Mucosa of stomach (tissue), 1 donor: ENCODE results near the gene CD70.
"Not testable (repeated sequence)": the region's sequence is repeated elsewhere in the genome, so short reads cannot be mapped to it uniquely, and the experiment has no call there.

Source experiments
- H3K27me3 ChIP-seq: one replicate; pipeline ENCODE4 v1.7.0; 2013; ENCODE audit warnings: mild to moderate bottlenecking, low read length; ENCODE audit not compliant: control insufficient read depth, insufficient read depth
- H3K36me3 ChIP-seq: one replicate; pipeline ENCODE4 v1.7.0; 2013; ENCODE audit warnings: low read length; ENCODE audit not compliant: control insufficient read depth, insufficient read depth
- H3K4me1 ChIP-seq: one replicate; pipeline ENCODE4 v1.7.0; 2013; ENCODE audit warnings: mild to moderate bottlenecking, low read length; ENCODE audit not compliant: control insufficient read depth, insufficient read depth
- H3K4me3 ChIP-seq: one replicate; pipeline ENCODE4 v1.7.0; 2013; ENCODE audit warnings: low read length
- H3K9ac ChIP-seq: one replicate; pipeline ENCODE4 v1.7.0; 2013; ENCODE audit warnings: mild to moderate bottlenecking, low read length, moderate library complexity
- H3K9me3 ChIP-seq: one replicate; pipeline ENCODE4 v1.7.0; 2013; ENCODE audit warnings: mild to moderate bottlenecking, low read length, moderate library complexity; ENCODE audit not compliant: control insufficient read depth
- donor health status: Pancreatic carcinoma.

Gene CD70

DNA sequence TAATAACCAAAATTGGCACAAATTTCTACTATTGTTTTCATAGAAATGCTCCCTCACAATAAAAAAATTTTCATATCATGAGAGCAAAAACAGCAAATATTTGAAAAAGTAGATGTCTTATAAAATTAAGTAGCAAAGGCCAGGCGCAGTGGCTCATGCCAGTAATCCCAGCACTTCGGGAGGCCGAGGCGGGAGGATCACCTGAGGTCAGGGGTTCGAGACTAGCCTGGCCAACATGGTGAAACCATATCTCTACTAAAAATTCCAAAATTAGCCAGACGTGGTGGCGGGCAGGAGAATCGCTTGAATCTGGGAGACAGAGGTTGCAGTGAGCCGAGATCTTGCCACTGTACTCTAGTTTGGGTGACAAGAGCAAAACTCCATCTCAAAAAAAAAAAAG, 17.2 kb upstream of the CD70 start:
- not testable (repeated sequence) for H3K27me3 ChIP-seq, H3K9ac ChIP-seq, H3K9me3 ChIP-seq, H3K4me3 ChIP-seq, H3K36me3 ChIP-seq, H3K4me1 ChIP-seq

DNA sequence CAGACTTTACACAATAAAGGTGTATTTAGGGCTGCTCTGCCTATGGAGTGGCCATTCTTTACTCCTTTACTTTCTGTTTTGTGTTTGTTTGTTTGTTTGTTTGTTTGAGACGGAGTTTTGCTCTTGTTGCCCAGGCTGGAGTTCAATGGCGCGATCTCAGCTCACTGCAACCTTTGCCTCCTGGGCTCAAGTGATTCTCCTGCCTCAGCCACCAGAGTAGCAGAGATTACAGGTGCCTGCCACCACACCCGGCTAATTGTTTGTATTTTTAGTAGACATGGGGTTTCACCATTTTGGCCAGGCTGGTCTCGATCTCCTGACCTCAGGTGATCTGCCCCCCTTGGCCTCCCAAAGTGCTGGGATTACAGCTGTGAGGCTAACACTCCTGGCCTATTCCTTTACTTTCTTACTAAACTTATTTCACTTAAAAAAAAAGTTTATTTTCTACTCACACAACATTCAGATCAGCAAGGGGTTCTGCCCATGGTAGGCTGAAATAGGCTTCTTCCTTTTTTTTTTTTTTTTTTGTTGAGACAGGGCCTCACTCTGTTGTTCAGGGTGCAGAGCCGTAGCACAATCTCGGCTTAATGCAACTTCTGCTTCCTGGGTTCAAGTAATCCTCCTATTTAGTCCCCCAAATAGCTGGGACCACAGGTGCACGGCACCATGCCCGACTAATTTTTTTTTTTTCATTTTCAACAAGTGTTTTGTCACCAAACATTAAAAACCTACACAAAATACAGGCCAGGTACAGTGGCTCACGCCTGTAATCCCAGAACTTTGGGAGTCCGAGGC, 15.5 kb upstream of the CD70 start:
- H3K4me1 ChIP-seq, H3K27me3 ChIP-seq, H3K9me3 ChIP-seq, H3K36me3 ChIP-seq, H3K9ac ChIP-seq, H3K4me3 ChIP-seq: not testable (repeated sequence)

DNA sequence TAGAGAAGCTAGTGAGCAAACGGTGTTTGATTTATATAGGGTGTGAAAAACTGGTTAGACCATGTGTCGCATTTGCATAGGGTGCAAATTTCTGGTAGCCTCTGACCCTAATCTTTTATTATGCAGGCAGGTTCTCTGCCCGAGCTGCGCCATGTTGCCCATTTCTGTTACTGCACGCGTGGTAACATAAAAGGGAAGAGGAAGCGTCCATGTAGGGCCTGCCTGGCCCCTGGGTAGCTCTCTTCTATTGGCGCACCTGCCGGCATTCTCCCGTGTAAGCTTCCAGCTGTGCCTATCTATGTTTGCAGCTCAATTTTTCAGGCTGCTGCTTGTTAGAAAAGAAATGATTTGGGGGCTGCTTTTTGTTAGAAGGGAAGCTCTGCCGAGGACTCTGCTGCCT, 14.0 kb upstream of the CD70 start:
- Histone ChIP-seq H3K4me3 (no peak overlapping the region), H3K36me3 (no peaks in the 10 kb centered on the region), H3K9ac (no peak overlapping the region)

DNA sequence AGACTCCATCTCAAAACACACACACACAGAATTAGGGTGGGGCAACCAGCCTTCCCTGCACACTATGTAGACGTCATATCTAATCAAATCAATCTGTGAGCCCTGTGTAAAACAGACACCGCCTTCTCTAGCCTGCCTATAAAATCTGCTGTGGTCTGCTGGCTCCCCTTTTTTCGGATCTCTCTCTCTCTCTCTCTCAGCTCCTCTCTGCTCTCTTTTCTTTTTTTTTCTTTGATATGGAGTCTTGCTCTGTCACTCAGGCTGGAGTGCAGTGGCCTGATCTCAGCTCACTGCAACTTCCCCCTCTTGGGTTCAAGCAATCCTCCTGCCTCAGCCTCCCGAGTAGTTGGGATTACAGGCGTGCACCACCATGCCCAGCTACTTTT, 11.8 kb upstream of the CD70 start:
- no peaks in the 10 kb centered on the region for H3K27me3 ChIP-seq
- H3K9ac ChIP-seq: no peak overlapping the region
- H3K9me3 ChIP-seq: no peaks in the 10 kb centered on the region
- no peak overlapping the region for H3K4me3 ChIP-seq
- H3K36me3 ChIP-seq: no peaks in the 10 kb centered on the region
- no peaks in the 10 kb centered on the region for H3K4me1 ChIP-seq

More for the DNA sequence above, 14.0 kb upstream of the CD70 start:
- H3K27me3 ChIP-seq: no peaks in the 10 kb centered on the region
- no peaks in the 10 kb centered on the region for H3K9me3 ChIP-seq
- no peaks in the 10 kb centered on the region for H3K4me1 ChIP-seq

DNA sequence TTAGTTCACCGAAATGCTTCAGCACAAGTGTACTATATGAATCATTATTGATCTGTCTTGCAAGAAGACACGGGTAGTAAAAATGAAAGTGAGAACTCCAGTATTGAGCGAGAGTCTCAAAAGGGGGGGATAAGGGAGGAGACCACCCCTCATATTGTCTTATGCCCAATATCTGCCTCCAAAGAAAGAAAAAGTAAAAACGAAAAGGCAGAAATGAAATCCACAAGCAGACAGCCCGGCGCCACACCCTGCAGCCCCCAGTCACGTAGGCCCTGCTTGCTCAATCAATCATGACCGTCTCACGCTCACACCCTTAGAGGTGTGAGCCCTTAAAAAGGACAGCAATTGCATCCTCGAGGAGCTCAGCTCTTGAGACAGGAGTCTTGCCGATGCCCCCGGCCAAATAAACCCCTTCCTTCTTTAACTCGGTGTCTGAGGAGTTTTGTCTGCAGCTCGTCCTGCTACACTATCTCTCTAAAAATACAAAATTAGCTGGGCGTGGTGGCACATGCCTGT, 10.6 kb upstream of the CD70 start:
- not testable (repeated sequence) for H3K27me3 ChIP-seq, H3K36me3 ChIP-seq

DNA sequence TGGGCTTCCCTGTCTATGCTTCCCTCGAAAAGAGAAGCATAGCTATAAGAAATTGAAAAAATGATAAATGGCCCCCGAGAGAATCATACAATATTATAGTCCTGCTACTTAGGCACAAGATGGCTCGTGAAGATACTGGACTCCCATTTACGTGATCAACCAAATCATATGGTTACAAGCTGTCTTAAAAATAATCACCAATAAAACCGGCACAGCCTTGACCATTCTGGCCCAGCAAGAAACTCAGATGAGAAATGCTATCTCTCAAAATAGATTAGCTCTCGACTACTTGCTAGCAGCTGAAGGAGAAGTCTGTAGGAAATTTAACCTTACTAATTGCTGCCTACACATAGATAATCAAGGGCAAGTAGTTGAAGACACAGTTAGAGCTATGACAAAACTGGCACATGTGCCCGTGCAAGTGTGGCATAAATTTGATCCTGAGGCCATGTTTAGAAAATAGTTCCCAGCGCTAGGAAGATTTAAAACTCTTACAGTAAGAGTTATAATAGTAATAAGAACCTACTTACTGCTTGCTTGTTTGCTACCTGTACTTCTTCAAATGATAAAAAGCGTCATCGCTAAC, 10.1 kb upstream of the CD70 start:
- H3K27me3 ChIP-seq, H3K9ac ChIP-seq, H3K36me3 ChIP-seq, H3K4me1 ChIP-seq, H3K9me3 ChIP-seq, H3K4me3 ChIP-seq: not testable (repeated sequence)

More for the DNA sequence above, 10.6 kb upstream of the CD70 start:
- not testable (repeated sequence) for H3K4me3 ChIP-seq, H3K9me3 ChIP-seq, H3K4me1 ChIP-seq, H3K9ac ChIP-seq

DNA sequence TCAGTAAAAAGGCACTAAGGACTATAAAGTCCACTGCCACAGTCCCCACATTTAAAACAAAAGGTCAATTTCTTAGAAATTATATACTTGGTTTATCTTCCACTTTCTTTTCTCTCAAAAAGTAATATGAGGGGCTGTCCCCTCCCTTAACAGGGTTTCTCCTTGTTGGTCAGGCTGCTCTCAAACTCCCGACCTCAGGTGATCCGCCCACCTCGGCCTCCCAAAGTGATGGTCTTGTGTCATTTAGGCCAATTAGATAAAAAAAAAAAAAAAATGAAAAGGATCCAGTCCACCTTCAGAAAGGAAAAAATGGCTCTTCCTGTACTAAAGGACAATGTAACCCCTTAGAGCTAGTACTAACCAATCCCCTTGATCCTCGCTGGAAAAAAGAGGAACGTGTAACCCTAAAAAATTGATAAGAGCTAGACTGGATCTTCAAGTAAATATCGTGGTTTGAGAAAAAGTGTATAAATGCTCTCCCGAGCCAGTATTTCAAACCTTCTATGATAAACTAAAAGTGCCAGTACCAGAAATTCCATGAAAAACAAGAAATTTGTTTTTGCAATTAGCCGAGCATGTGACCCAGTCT, 9.0 kb upstream of the CD70 start:
- no peaks in the 10 kb centered on the region for H3K4me1 ChIP-seq
- no peak overlapping the region for H3K4me3 ChIP-seq
- no peaks in the 10 kb centered on the region for H3K27me3 ChIP-seq
- H3K9me3 ChIP-seq: no peaks in the 10 kb centered on the region
- H3K36me3 ChIP-seq: no peaks in the 10 kb centered on the region
- H3K9ac ChIP-seq: no peak overlapping the region

DNA sequence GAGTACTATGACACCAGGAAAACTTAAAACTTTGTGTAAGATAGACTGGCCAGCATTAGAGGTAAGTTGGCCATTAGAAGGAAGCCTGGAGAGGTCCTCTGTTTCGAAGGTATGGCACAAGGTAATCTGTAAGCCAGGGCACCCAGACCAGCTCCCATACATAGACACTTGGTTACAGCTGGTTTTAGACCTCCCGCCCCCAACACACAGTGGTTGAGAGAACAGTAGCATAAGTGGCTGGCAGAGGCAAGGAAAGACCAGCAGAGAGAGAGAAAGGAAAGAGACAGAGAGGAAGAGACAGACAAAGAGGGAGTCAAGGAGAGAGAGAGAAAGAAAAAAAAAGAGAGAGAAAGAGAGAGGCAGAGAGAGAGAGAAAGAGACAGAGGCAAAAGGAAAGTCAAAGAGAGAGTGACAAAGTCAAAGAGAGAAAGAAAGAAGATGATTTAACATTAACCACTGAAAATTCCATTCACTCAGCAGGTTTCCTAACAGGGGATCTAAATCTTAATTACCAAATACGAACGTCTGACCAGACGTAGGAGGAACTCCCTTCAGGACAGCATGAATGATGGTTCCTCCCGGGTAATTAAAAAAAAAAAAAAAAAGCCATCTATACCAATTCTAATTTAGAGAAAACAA, 7.4 kb upstream of the CD70 start:
- H3K4me3 ChIP-seq, H3K36me3 ChIP-seq, H3K4me1 ChIP-seq, H3K27me3 ChIP-seq, H3K9ac ChIP-seq, H3K9me3 ChIP-seq: not testable (repeated sequence)

DNA sequence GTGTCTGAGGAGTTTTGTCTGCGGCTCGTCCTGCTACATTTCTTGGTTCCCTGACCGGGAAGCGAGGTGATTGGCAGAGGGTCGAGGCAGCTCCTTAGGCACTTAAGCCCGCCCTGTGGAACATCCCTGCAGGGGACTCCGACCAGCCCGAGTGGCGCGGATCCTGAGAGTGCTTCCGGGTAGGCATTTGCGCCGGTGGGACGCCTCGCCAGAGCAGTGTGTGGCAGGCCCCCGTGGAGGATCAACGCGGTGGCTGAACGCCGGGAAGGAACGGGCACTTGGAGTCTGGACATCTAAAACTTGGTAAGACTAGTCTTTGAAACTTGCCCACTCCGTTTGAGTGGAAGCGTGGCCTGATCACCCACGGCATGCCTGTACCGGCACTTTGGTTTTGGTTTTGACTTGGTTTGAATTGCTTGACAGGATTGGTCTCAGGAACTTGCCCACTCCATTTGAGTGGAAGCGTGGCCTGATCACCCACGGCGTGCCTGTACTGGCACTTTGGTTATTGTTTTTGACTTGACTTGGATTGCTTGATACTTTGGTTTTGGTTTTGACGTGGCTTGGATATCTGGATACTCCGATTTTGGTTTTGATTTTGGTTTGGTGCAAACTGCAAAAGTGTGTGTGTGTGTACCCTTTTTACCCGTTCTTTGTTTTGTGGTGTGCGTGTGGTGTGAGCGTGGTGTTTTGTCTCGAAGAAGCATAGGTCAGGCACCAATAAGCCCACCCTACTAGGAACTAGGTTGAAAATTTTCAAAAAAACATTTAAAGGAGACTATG, 6.7 kb upstream of the CD70 start:
- H3K4me3 ChIP-seq, H3K27me3 ChIP-seq: not testable (repeated sequence)

DNA sequence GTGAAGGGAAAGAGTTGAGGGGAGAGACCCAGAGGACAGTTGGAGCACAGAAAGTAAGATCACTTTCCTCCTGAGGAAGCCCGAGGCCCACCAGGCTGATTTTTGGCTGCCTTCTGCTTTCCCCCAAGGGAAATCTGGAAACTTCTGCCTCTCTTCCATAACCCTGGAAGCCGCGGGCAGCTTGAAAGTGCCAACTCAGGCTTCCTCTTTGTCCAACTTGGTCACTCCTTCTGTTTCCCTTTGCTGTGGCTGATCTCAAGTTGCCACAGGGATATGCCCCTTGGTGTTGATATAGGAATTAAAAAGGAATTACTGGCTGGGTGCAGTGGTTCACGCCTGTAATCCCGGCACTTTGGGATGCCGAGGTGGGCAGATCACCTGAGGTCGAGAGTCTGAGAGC, 5.7 kb upstream of the CD70 start:
- Histone ChIP-seq H3K9ac (no peak overlapping the region), H3K4me3 (no peak overlapping the region), H3K4me1 (no peaks in the 10 kb centered on the region), H3K27me3 (peaks cover 6% of the 10 kb centered on the region), H3K36me3 (no peaks in the 10 kb centered on the region), H3K9me3 (no peaks in the 10 kb centered on the region)

More for the DNA sequence above, 6.7 kb upstream of the CD70 start:
- not testable (repeated sequence) for H3K9ac ChIP-seq, H3K36me3 ChIP-seq, H3K4me1 ChIP-seq, H3K9me3 ChIP-seq

DNA sequence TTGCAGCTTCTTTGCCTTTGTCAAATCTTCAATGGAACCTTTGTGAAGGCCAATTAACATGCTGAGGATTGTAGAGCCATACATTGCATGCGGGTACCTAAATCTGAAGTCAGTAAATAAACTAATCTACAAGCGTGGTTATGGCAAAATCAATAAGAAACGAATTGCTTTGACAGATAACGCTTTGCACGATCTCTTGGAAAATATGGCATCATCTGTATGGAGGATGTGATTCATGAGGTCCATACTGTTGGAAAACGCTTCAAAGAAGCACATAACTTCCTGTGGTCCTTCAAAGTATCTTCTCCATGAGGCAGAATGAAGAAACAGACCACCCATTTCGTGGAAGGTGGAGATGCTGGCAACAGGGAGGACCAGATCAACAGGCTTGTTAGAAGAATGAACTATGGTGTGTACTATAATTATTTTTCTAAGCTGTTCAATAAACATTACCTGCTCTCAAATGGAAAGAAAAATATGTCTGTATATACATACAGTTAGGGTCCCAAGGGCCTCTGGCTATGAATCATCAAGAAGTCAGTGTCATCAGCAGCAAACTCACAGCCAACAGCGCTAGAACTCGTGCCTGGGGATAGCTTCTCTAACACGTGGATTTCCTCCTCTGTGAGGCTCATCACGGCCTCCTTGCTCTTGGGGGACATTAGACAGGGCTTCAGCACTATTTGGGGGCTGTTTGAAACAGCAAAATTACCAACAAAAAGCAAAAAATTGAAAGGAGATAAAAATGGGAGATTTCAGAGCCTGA, 2.9 kb upstream of the CD70 start:
- Histone ChIP-seq H3K9me3 (no peaks in the 10 kb centered on the region), H3K4me3 (no peak overlapping the region), H3K9ac (no peak overlapping the region), H3K36me3 (no peaks in the 10 kb centered on the region), H3K4me1 (no peaks in the 10 kb centered on the region), H3K27me3 (peaks cover 29% of the 10 kb centered on the region)
